IMR-90 (cell line): ENCODE measurements around the gene GALNT16. TPM values are rescaled to one million over a fixed set of nuclear protein-coding genes. Genes with fewer than 3 reads are reported as not detected.

Experiments
- ATAC-seq: fragments of 200-7000 bp; cut with Tn5 transposase; 2 replicates; pipeline ENCODE4 v1.9.1; 2020; ENCODE audit warnings: low read depth, mild to moderate bottlenecking, moderate library complexity
- BruUV-seq: library from RNA; stranded (reverse); fragments of 400-500 nt; replicated peaks from 2 replicates; lab custom pipeline; 2021; lab: Mats Ljungman, UMichigan
- CTCF ChIA-PET: fragments of 300-600 bp; formaldehyde crosslinking; extraction: SDS; loops from one replicate; lab custom pipeline; 2021; ENCODE audit warnings: antibody characterized with exemption; lab: Yijun Ruan, JAX
- POLR2A ChIA-PET: fragments of 300-600 bp; sonication (Branson Sonifier 250); formaldehyde crosslinking; loops from one replicate; lab custom pipeline; 2022; ENCODE audit warnings: antibody characterized with exemption; ENCODE audit not compliant: unreplicated experiment; lab: Charles Lee
- DNase-seq: peaks from one replicate; pipeline ENCODE4 v3.0.0; 2013
- H2AFZ ChIP-seq: replicated peaks from 2 replicates; pipeline ENCODE3; 2013; ENCODE audit warnings: low read length, mild to moderate bottlenecking; ENCODE audit not compliant: poor library complexity
- H2AK5ac ChIP-seq: 2 replicates; pipeline ENCODE4 v1.6.1; 2013; ENCODE audit warnings: low read depth, low read length, inconsistent platforms
- H2AK9ac ChIP-seq: replicated peaks from 2 replicates; pipeline ENCODE3; 2013; ENCODE audit warnings: mild to moderate bottlenecking, low read depth, low read length, moderate library complexity; ENCODE audit not compliant: poor library complexity
- H2BK120ac ChIP-seq: 2 replicates; pipeline ENCODE4 v1.6.1; 2013; ENCODE audit warnings: low read depth, low read length, inconsistent platforms
- H2BK15ac ChIP-seq: 3 replicates; pipeline ENCODE4 v1.6.1; 2013; ENCODE audit warnings: low read depth, low read length, inconsistent platforms
- H2BK20ac ChIP-seq: 2 replicates; pipeline ENCODE4 v1.6.1; 2013; ENCODE audit warnings: low read depth, mild to moderate bottlenecking, inconsistent platforms, low read length, moderate library complexity
- H2BK5ac ChIP-seq: 2 replicates; pipeline ENCODE4 v1.6.1; 2013; ENCODE audit warnings: mild to moderate bottlenecking, low read depth, low read length, inconsistent platforms; ENCODE audit not compliant: poor library complexity, severe bottlenecking
- H3K14ac ChIP-seq: replicated peaks from 2 replicates; pipeline ENCODE4 v1.6.1; 2013; ENCODE audit warnings: low read depth, low read length, inconsistent platforms
- H3K18ac ChIP-seq: 2 replicates; pipeline ENCODE4 v1.6.1; 2013; ENCODE audit warnings: low read depth, low read length, control low read depth
- H3K23ac ChIP-seq: 2 replicates; pipeline ENCODE4 v1.6.1; 2013; ENCODE audit warnings: low read depth, low read length, inconsistent platforms
- H3K27ac ChIP-seq: 2 replicates; pipeline ENCODE4 v1.5.1; 2013; ENCODE audit warnings: mild to moderate bottlenecking, control low read depth, low read length; ENCODE audit not compliant: insufficient read depth
- H3K27me3 ChIP-seq: 2 replicates; pipeline ENCODE4 v1.6.1; 2013; ENCODE audit warnings: low read length; ENCODE audit not compliant: control insufficient read depth, insufficient read depth
- H3K36me3 ChIP-seq: 2 replicates; pipeline ENCODE4 v1.6.1; 2013; ENCODE audit warnings: low read length, mixed read lengths; ENCODE audit not compliant: control insufficient read depth, insufficient read depth
- H3K4ac ChIP-seq: 2 replicates; pipeline ENCODE4 v1.6.1; 2013; ENCODE audit warnings: low read depth, low read length, inconsistent platforms
- H3K4me1 ChIP-seq: 2 replicates; pipeline ENCODE4 v1.6.1; 2013; ENCODE audit warnings: low read length, mixed read lengths; ENCODE audit not compliant: control insufficient read depth, insufficient read depth
- H3K4me2 ChIP-seq: 2 replicates; pipeline ENCODE4 v1.6.1; 2013; ENCODE audit warnings: low read depth, mild to moderate bottlenecking, control low read depth, low read length, moderate library complexity
- H3K4me3 ChIP-seq: 2 replicates; pipeline ENCODE4 v1.5.1; 2013; ENCODE audit warnings: low read depth, mild to moderate bottlenecking, control low read depth, low read length, moderate library complexity; ENCODE audit not compliant: insufficient read depth
- H3K56ac ChIP-seq: 2 replicates; pipeline ENCODE4 v1.6.1; 2013; ENCODE audit warnings: low read length, inconsistent platforms; ENCODE audit not compliant: insufficient read depth; ENCODE audit errors: extremely low read depth
- H3K79me1 ChIP-seq, 2 experiments: 2 replicates each; pipeline ENCODE4 v1.6.1; 2013; ENCODE audit warnings: low read length in 2 of 2, inconsistent platforms in 1 of 2, low read depth in 1 of 2
- H3K9ac ChIP-seq: 2 replicates; pipeline ENCODE4 v1.6.1; 2013; ENCODE audit warnings: low read depth, low read length, control low read depth
- H3K9me1 ChIP-seq: 2 replicates; pipeline ENCODE4 v1.6.1; 2013; ENCODE audit warnings: low read length, inconsistent platforms; ENCODE audit not compliant: insufficient read depth
- H3K9me3 ChIP-seq: 2 replicates; pipeline ENCODE4 v1.6.1; 2013; ENCODE audit warnings: low read length; ENCODE audit not compliant: control insufficient read depth, insufficient read depth
- H4K20me1 ChIP-seq: 2 replicates; pipeline ENCODE4 v1.6.1; 2013; ENCODE audit warnings: low read length, inconsistent platforms; ENCODE audit not compliant: insufficient read depth
- H4K5ac ChIP-seq: 2 replicates; pipeline ENCODE4 v1.6.1; 2013; ENCODE audit warnings: mild to moderate bottlenecking, low read depth, low read length, control low read depth
- H4K8ac ChIP-seq, 2 experiments: 2 replicates each; pipeline ENCODE4 v1.6.1; 2013; ENCODE audit warnings: low read depth in 2 of 2, low read length in 2 of 2, control low read depth in 1 of 2, inconsistent platforms in 1 of 2
- H4K91ac ChIP-seq: 2 replicates; pipeline ENCODE4 v1.6.1; 2013; ENCODE audit warnings: low read depth, low read length, inconsistent platforms; ENCODE audit not compliant: insufficient read depth
- BHLHE40 ChIP-seq: fragments of 150-350 bp; IDR thresholded peaks from 2 replicates; pipeline ENCODE4 v1.6.1; 2016; ENCODE audit warnings: mild to moderate bottlenecking, low read depth, low read length
- CEBPB ChIP-seq: IDR thresholded peaks from 2 replicates; pipeline ENCODE4 v1.6.1; 2012; ENCODE audit warnings: low read depth, low read length, improper control_type of control experiment
- CHD1 ChIP-seq: IDR thresholded peaks from 2 replicates; pipeline ENCODE4 v1.6.1; 2012; ENCODE audit warnings: low read depth, low read length, improper control_type of control experiment
- ELK1 ChIP-seq: fragments of 150-350 bp; IDR thresholded peaks from 2 replicates; pipeline ENCODE4 v1.6.1; 2016; ENCODE audit warnings: low read depth, mild to moderate bottlenecking, low read length, moderate library complexity, borderline replicate concordance
- FOS ChIP-seq: fragments of 150-350 bp; IDR thresholded peaks from 2 replicates; pipeline ENCODE4 v1.6.1; 2016; ENCODE audit warnings: low read depth, low read length
- MAFK ChIP-seq: IDR thresholded peaks from 2 replicates; pipeline ENCODE4 v1.6.1; 2012; ENCODE audit warnings: low read depth, low read length, improper control_type of control experiment
- MAZ ChIP-seq: IDR thresholded peaks from 2 replicates; pipeline ENCODE4 v1.6.1; 2012; ENCODE audit warnings: low read depth, mild to moderate bottlenecking, low read length, improper control_type of control experiment, moderate library complexity, borderline replicate concordance
- MXI1 ChIP-seq: IDR thresholded peaks from 2 replicates; pipeline ENCODE4 v1.6.1; 2012; ENCODE audit warnings: low read depth, mild to moderate bottlenecking, low read length, moderate library complexity, borderline replicate concordance
- NFE2L2 ChIP-seq: fragments of 150-350 bp; IDR thresholded peaks from 2 replicates; pipeline ENCODE4 v1.6.1; 2016; ENCODE audit warnings: low read depth, mild to moderate bottlenecking, low read length
- POLR2A ChIP-seq: IDR thresholded peaks from 2 replicates; pipeline ENCODE4 v1.6.1; 2012; ENCODE audit warnings: mild to moderate bottlenecking, low read depth, low read length
- RAD21 ChIP-seq: IDR thresholded peaks from 2 replicates; pipeline ENCODE4 v1.6.1; 2012; ENCODE audit warnings: low read length, improper control_type of control experiment
- RCOR1 ChIP-seq: IDR thresholded peaks from 2 replicates; pipeline ENCODE4 v1.6.1; 2012; ENCODE audit warnings: mild to moderate bottlenecking, low read length, improper control_type of control experiment; ENCODE audit not compliant: insufficient replicate concordance
- RFX5 ChIP-seq: IDR thresholded peaks from 2 replicates; pipeline ENCODE4 v1.8.0; 2012; ENCODE audit warnings: low read depth, mild to moderate bottlenecking, low read length, moderate library complexity
- SMC3 ChIP-seq: fragments of 150-350 bp; IDR thresholded peaks from 2 replicates; pipeline ENCODE4 v1.6.1; 2016; ENCODE audit warnings: low read depth, mild to moderate bottlenecking, antibody characterized with exemption, low read length, moderate library complexity
- WGBS, 2 experiments: methylation state at CpG; one replicate each; pipeline versions ENCODE4 v1.1.5 to v1.1.7; 2013; ENCODE audit warnings: missing lambda C conversion rate in 2 of 2; ENCODE audit not compliant: insufficient read length in 1 of 2; ENCODE audit errors: extremely low coverage in 2 of 2; 5-methylcytosine and 5-hydroxymethylcytosine counted together
- dilution Hi-C: fragments of 300-500 bp; cut with HindIII; formaldehyde crosslinking; loops from one replicate; pipeline ENCODE4 v1.14.3; 2018; ENCODE audit warnings: low sequenced_read_pairs; ENCODE audit not compliant: unreplicated experiment
- in situ Hi-C: fragments of 300-500 bp; cut with MboI; formaldehyde crosslinking; loops from 3 replicates; pipeline ENCODE4 v1.14.3; 2019; ENCODE audit warnings: low sequenced_read_pairs, inconsistent platforms, mixed read lengths
- intact Hi-C: fragments of 100-400 bp; cut with micrococcal nuclease; formaldehyde crosslinking; loops from 2 replicates; pipeline ENCODE4 v1.10.0; 2022
- polyA plus RNA-seq, 3 experiments: library from polyadenylated mRNA; depleted of rRNA; stranded (reverse); fragments of >200 nt; gene quantifications; 2 replicates each; pipeline ENCODE4 v1.2.3, GENCODE V29; 2012; ENCODE audit warnings: low replicate concordance in 1 of 3
- total RNA-seq: library from RNA; depleted of rRNA; stranded (reverse); fragments of >200 nt; gene quantifications from 2 replicates; pipeline ENCODE4 v1.2.3, GENCODE V29; 2012

The GALNT16 gene
- total and polyA plus RNA-seq, 2 of the 4 experiments (the other 2 are of a cell fraction), result 0.36 to 1.5 TPM

GRCh38 chr14:69224946-69225345, 35.0 kb upstream of the GALNT16 start:
- Histone ChIP-seq H4K91ac (no peak overlapping the region), H2AK9ac (no peak overlapping the region), H3K4ac (no peak overlapping the region), H3K27ac (no peak overlapping the region), H3K23ac (no peak overlapping the region), H2BK20ac (no peak overlapping the region), H3K9me3 (no peaks in the 10 kb centered on the region), H4K20me1 (no peaks in the 10 kb centered on the region), H2AFZ (no peak overlapping the region), H2BK5ac (no peak overlapping the region), H3K9me1 (no peaks in the 10 kb centered on the region), H2BK15ac (no peak overlapping the region), H4K5ac (no peak overlapping the region), H4K8ac (no peak overlapping the region), H3K36me3 (peaks cover 7% of the 10 kb centered on the region), H3K4me2 (no peak overlapping the region), H3K4me1 (no peaks in the 10 kb centered on the region; the same call in none of the 2 replicates), H3K56ac (no peak overlapping the region), H3K79me1 (no peaks in the 10 kb centered on the region), H3K9ac (no peak overlapping the region), H3K4me3 (no peak overlapping the region), H3K27me3 (no peaks in the 10 kb centered on the region), H3K18ac (no peak overlapping the region), H2BK120ac (no peak overlapping the region), H3K14ac (no peak overlapping the region), H2AK5ac (no peak overlapping the region)
- 86% methylated on average over 3 of the region's 4 CpGs; no CpG with 5 or more reads in 1 of the 2 experiments for WGBS, 2 experiments
- in situ Hi-C loops (no loop called here), intact Hi-C loops (no loop called here), dilution Hi-C loops (no loop called here)
- DNase-seq (no peak), ATAC-seq (no peak)
- TF ChIP-seq FOS, result no peak
- TF ChIP-seq RAD21, result no peak
- TF ChIP-seq MAZ, result no peak
- no peak for TF ChIP-seq CEBPB
- no peak for TF ChIP-seq BHLHE40
- TF ChIP-seq RCOR1, result no peak
- TF ChIP-seq POLR2A, result no peak
- TF ChIP-seq ELK1, result no peak
- TF ChIP-seq CHD1, result no peak
- no peak for TF ChIP-seq NFE2L2
- TF ChIP-seq RFX5, result no peak
- TF ChIP-seq SMC3, result no peak
- TF ChIP-seq MAFK, result no peak
- TF ChIP-seq MXI1, result no peak
- ChIA-PET CTCF (interaction anchor here (1.3 kb wide), 1 partner anchor 63 kb away, joined by 3 read pairs; no protein-coding TSS in a partner anchor), POLR2A (no interaction called here)
- no TSS peak for BruUV-seq
